H1 (cell line): ENCODE results near the gene DNAJB11. TPM values are rescaled to one million over a fixed set of nuclear protein-coding genes. Genes with fewer than 3 reads are reported as not detected.

Source experiments
- CTCF ChIA-PET: fragments of 300-600 bp; sonication (Branson Sonifier 250); formaldehyde crosslinking; loops from one replicate; lab custom pipeline; 2021; ENCODE audit not compliant: partially characterized antibody; lab: Charles Lee
- POLR2A ChIA-PET: fragments of 300-600 bp; sonication (Branson Sonifier 250); formaldehyde crosslinking; loops from one replicate; lab custom pipeline; 2021; ENCODE audit warnings: inconsistent platforms; ENCODE audit not compliant: partially characterized antibody; lab: Charles Lee
- DNase-seq, 2 experiments: peaks; one replicate each; pipeline versions ENCODE4 v3.0.0 to v3.0.0-alpha.2; 2010 to 2022; ENCODE audit warnings: low spot score in 2 of 2, low read depth in 1 of 2, mixed read lengths in 1 of 2
- FAIRE-seq: peaks from 2 replicates; lab custom pipeline; 2011; peaks lifted over from hg19 to GRCh38; lab: Jason Lieb, UNC
- H2AFZ ChIP-seq: 2 replicates; pipeline ENCODE4 v1.8.1; 2012; ENCODE audit warnings: low read length, inconsistent platforms
- H2AK5ac ChIP-seq: 2 replicates; pipeline ENCODE4 v1.6.1; 2013; ENCODE audit warnings: low read depth, low read length
- H2BK120ac ChIP-seq: replicated peaks from 2 replicates; pipeline ENCODE3; 2013; ENCODE audit warnings: low read depth, low read length, inconsistent platforms
- H2BK12ac ChIP-seq: 2 replicates; pipeline ENCODE4 v1.6.1; 2013; ENCODE audit warnings: low read depth, low read length
- H2BK15ac ChIP-seq: 2 replicates; pipeline ENCODE4 v1.6.1; 2013; ENCODE audit warnings: low read length
- H2BK20ac ChIP-seq: 2 replicates; pipeline ENCODE4 v1.6.1; 2013; ENCODE audit warnings: low read length
- H2BK5ac ChIP-seq: 2 replicates; pipeline ENCODE4 v1.6.1; 2013; ENCODE audit warnings: low read depth, low read length
- H3K14ac ChIP-seq: 2 replicates; pipeline ENCODE4 v1.6.1; 2013; ENCODE audit warnings: inconsistent platforms; ENCODE audit not compliant: insufficient read length
- H3K18ac ChIP-seq: 2 replicates; pipeline ENCODE4 v1.6.1; 2013; ENCODE audit warnings: low read length; ENCODE audit errors: extremely low read depth
- H3K23ac ChIP-seq: 2 replicates; pipeline ENCODE4 v1.6.1; 2013; ENCODE audit warnings: inconsistent platforms; ENCODE audit not compliant: insufficient read length
- H3K23me2 ChIP-seq: 2 replicates; pipeline ENCODE4 v1.6.1; 2013; ENCODE audit warnings: low read depth, low read length
- H3K27ac ChIP-seq: 2 replicates; pipeline ENCODE4 v1.6.1; 2011; ENCODE audit warnings: low read depth, low read length, inconsistent platforms
- H3K27me3 ChIP-seq, 4 experiments: replicated peaks in 1 of 4; 1 replicate in 1 of 4; 2 replicates in 3 of 4; pipeline versions ENCODE4 v1.6.1 to v1.8.1; 2011 to 2013; ENCODE audit warnings: low read length in 3 of 4, mild to moderate bottlenecking in 3 of 4, inconsistent platforms in 2 of 4, mixed read lengths in 2 of 4, moderate library complexity in 1 of 4; ENCODE audit not compliant: control insufficient read depth in 3 of 4, insufficient read depth in 3 of 4; ENCODE audit errors: extremely low read depth in 1 of 4
- H3K36me3 ChIP-seq, 4 experiments: 2 replicates each; pipeline versions ENCODE4 v1.6.1 to v1.8.1; 2011 to 2013; ENCODE audit warnings: mild to moderate bottlenecking in 4 of 4, low read length in 3 of 4, moderate library complexity in 2 of 4, control low read depth in 1 of 4, inconsistent platforms in 1 of 4; ENCODE audit not compliant: insufficient read depth in 4 of 4, control insufficient read depth in 2 of 4
- H3K4ac ChIP-seq: replicated peaks from 2 replicates; pipeline ENCODE3; 2013; ENCODE audit warnings: low read length, low read depth, mixed read lengths, inconsistent platforms; ENCODE audit not compliant: insufficient read length
- H3K4me1 ChIP-seq, 4 experiments: replicated peaks in 1 of 4; 1 replicate in 1 of 4; 2 replicates in 3 of 4; pipeline versions ENCODE4 v1.6.1 to v1.8.1; 2011 to 2013; ENCODE audit warnings: low read length in 3 of 4, inconsistent platforms in 2 of 4, mixed read lengths in 1 of 4; ENCODE audit not compliant: insufficient read depth in 4 of 4, control insufficient read depth in 3 of 4
- H3K4me2 ChIP-seq, 2 experiments: 2 replicates each; pipeline versions ENCODE4 v1.6.1 to v1.8.1; 2011 to 2013; ENCODE audit warnings: low read depth in 2 of 2, low read length in 2 of 2, control low read depth in 1 of 2, inconsistent platforms in 1 of 2, mild to moderate bottlenecking in 1 of 2; ENCODE audit not compliant: insufficient read depth in 1 of 2
- H3K4me3 ChIP-seq, 4 experiments: fragments of 200-600, 300-600 bp in 1 of 4; sonication (generic), shearing (Covaris generic), sonication (Bioruptor Twin) in 1 of 4; 2 replicates each; pipeline versions ENCODE4 v1.5.1 to v1.8.1; 2011 to 2016; ENCODE audit warnings: low read length in 4 of 4, low read depth in 3 of 4, control low read depth in 2 of 4, inconsistent platforms in 2 of 4, mild to moderate bottlenecking in 2 of 4, mixed read lengths in 1 of 4, moderate library complexity in 1 of 4; ENCODE audit not compliant: insufficient read depth in 2 of 4; ENCODE audit errors: extremely low read depth in 1 of 4
- H3K56ac ChIP-seq: replicated peaks from 2 replicates; pipeline ENCODE3; 2013; ENCODE audit warnings: low read depth, mild to moderate bottlenecking, mixed read lengths, low read length, inconsistent platforms; ENCODE audit not compliant: insufficient read length
- H3K79me1 ChIP-seq: 2 replicates; pipeline ENCODE4 v1.6.1; 2013; ENCODE audit warnings: low read depth, low read length, control low read depth
- H3K79me2 ChIP-seq, 2 experiments: 2 replicates each; pipeline versions ENCODE4 v1.6.1 to v1.8.1; 2012 to 2013; ENCODE audit warnings: low read length in 2 of 2, mild to moderate bottlenecking in 2 of 2, inconsistent platforms in 1 of 2; ENCODE audit not compliant: insufficient read depth in 2 of 2, control insufficient read depth in 1 of 2
- H3K9ac ChIP-seq, 4 experiments: replicated peaks in 1 of 4; 1 replicate in 1 of 4; 2 replicates in 3 of 4; pipeline versions ENCODE4 v1.6.1 to v1.8.1; 2011 to 2013; ENCODE audit warnings: low read depth in 3 of 4, low read length in 3 of 4, control low read depth in 2 of 4, mild to moderate bottlenecking in 2 of 4, moderate library complexity in 2 of 4, inconsistent platforms in 1 of 4; ENCODE audit errors: extremely low read depth in 1 of 4
- H3K9me3 ChIP-seq, 2 experiments: 2 replicates each; pipeline versions ENCODE4 v1.6.1 to v1.8.1; 2012 to 2013; ENCODE audit warnings: mild to moderate bottlenecking in 2 of 2, moderate library complexity in 2 of 2, control low read depth in 1 of 2, inconsistent platforms in 1 of 2, low read depth in 1 of 2, low read length in 1 of 2, mixed read lengths in 1 of 2; ENCODE audit not compliant: insufficient read depth in 2 of 2
- H4K20me1 ChIP-seq, 2 experiments: replicated peaks in 1 of 2; 2 replicates each; pipeline versions ENCODE3 to v1.8.1; 2011 to 2013; ENCODE audit warnings: inconsistent platforms in 2 of 2, low read length in 2 of 2, mild to moderate bottlenecking in 1 of 2; ENCODE audit not compliant: insufficient read depth in 2 of 2, control insufficient read depth in 1 of 2
- H4K5ac ChIP-seq: 2 replicates; pipeline ENCODE4 v1.6.1; 2013; ENCODE audit warnings: low read length, low read depth, mixed read lengths, inconsistent platforms; ENCODE audit not compliant: insufficient read length
- H4K8ac ChIP-seq: 2 replicates; pipeline ENCODE4 v1.8.0; 2013; ENCODE audit warnings: mild to moderate bottlenecking, moderate library complexity, low read length, inconsistent platforms; ENCODE audit not compliant: insufficient read depth; ENCODE audit errors: extremely low read depth
- H4K91ac ChIP-seq: replicated peaks from 2 replicates; pipeline ENCODE3; 2013; ENCODE audit warnings: low read length, mixed read lengths, inconsistent platforms; ENCODE audit not compliant: insufficient read length
- CEBPB ChIP-seq: IDR thresholded peaks from 2 replicates; pipeline ENCODE4 v1.6.1; 2012; ENCODE audit warnings: low read depth, low read length
- CREB1 ChIP-seq: IDR thresholded peaks from 2 replicates; pipeline ENCODE4 v1.6.1; 2012; ENCODE audit warnings: inconsistent platforms
- CTBP2 ChIP-seq: IDR thresholded peaks from 2 replicates; pipeline ENCODE4 v1.7.0; 2011; ENCODE audit warnings: borderline replicate concordance, mild to moderate bottlenecking, moderate library complexity, mixed read lengths, low read length; ENCODE audit not compliant: insufficient read depth, insufficient read length
- EGR1 ChIP-seq: IDR thresholded peaks from 2 replicates; pipeline ENCODE4 v1.6.1; 2011; ENCODE audit warnings: low read depth, low read length, borderline replicate concordance
- HDAC6 ChIP-seq: IDR thresholded peaks from one replicate; pipeline ENCODE4 v1.7.1; 2012; ENCODE audit warnings: low read depth, mild to moderate bottlenecking, inconsistent platforms, low read length, moderate library complexity
- SAP30 ChIP-seq: fragments of 300-600 bp; sonication (generic); IDR thresholded peaks from 2 replicates; pipeline ENCODE4 v1.7.1; 2012; ENCODE audit warnings: low read length, moderate library complexity, mild to moderate bottlenecking, inconsistent platforms; ENCODE audit not compliant: insufficient read depth, insufficient replicate concordance
- SP1 ChIP-seq: IDR thresholded peaks from 2 replicates; pipeline ENCODE4 v1.6.1; 2011; ENCODE audit warnings: low read depth, low read length
- SP4 ChIP-seq: IDR thresholded peaks from 2 replicates; pipeline ENCODE4 v1.6.1; 2012; ENCODE audit warnings: low read length, inconsistent platforms
- WGBS, 2 experiments: shearing (Covaris generic) in 1 of 2; methylation state at CpG; one replicate each; pipeline versions ENCODE4 v1.1.6 to v1.1.7; 2013 to 2015; ENCODE audit warnings: low lambda C conversion rate in 2 of 2, mixed read lengths in 2 of 2, inconsistent platforms in 1 of 2, low coverage in 1 of 2, missing lambda C conversion rate in 1 of 2; ENCODE audit not compliant: insufficient replicate concordance in 2 of 2, insufficient coverage in 1 of 2, insufficient read length in 1 of 2; ENCODE audit errors: extremely low coverage in 1 of 2, missing lambda C conversion rate in 1 of 2; 5-methylcytosine and 5-hydroxymethylcytosine counted together
- polyA plus RNA-seq, 7 experiments: library from polyadenylated mRNA; depleted of rRNA in 3 of 7; stranded (reverse) in 5 of 7; unstranded in 2 of 7; fragments of >200 nt in 5 of 7; fragments of 200-250 nt in 2 of 7; gene quantifications; 1 replicate in 5 of 7; 2 replicates in 1 of 7; 4 replicates in 1 of 7; pipeline versions ENCODE4 v1.2.1 to v1.2.3, GENCODE V29; 2011 to 2013; ENCODE audit warnings: missing spikeins in 2 of 7, mixed read lengths in 2 of 7
- total RNA-seq: library from RNA; stranded (reverse); fragmentation: NEBNext Ultra II Directional; extraction: Animal tissue kit (Norgen Biotek cat#: 25700); gene quantifications from 2 replicates; pipeline ENCODE4 v1.2.1, GENCODE V29; 2021
- TF ChIP-seq, protein P1 (sequence below): IDR thresholded peaks from 2 replicates; pipeline ENCODE4 v1.6.1; 2012; ENCODE audit warnings: low read length, inconsistent platforms

The DNAJB11 gene
- total and polyA plus RNA-seq, 2 of the 8 experiments (the other 6 are each of a cell fraction or from before 2014, with no cell fraction given) = 14.6 to 63.9 TPM

DNA sequence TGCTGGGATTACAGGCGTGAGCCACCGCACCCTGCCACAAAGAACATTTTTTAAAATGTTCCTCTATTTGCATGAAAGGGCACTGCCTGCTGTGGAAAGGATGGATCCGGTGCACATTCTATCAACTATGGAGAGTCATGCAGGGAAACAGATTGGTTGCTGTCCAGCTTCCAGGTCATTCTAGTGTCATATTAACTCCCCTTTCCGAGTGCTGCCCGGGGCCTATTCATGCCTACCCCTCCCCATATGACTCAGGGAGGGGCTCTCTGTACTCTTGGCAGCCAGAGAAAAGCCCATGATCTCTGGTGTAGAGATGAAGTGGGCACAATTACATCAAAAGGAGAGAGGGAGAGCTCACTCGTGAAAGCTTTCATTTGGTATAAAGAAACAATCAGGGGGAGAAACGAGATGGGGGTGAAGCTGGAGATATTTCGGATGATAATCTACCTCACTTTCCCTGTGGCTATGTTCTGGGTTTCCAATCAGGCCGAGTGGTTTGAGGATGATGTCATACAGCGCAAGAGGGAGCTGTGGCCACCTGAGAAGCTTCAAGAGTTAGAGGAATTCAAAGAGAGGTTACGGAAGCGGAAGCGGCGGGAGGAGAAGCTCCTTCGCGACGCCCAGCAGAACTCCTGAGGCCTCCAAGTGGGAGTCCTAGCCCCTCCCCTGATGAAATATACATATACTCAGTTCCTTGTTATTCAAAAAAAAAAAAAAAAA lies 26.2 kb downstream of the DNAJB11 start:
- no peak overlapping the region for H2AFZ ChIP-seq
- no peak overlapping the region for H2BK5ac ChIP-seq
- H3K9ac ChIP-seq = no peak overlapping the region
- no peak overlapping the region for H3K4ac ChIP-seq
- H3K23ac ChIP-seq = no peak overlapping the region
- no peak overlapping the region for H2AK5ac ChIP-seq
- no peak overlapping the region for H3K27ac ChIP-seq
- no peaks in the 10 kb centered on the region; a peak in 1 of 7 replicates for H3K27me3 ChIP-seq
- H3K4me3 ChIP-seq = no peak overlapping the region
- no peak overlapping the region for H3K56ac ChIP-seq
- H3K4me1 ChIP-seq = no peaks in the 10 kb centered on the region
- H3K18ac ChIP-seq = no peak overlapping the region
- FAIRE-seq (peak; percentile 55), DNase-seq (no peak)
- no peak overlapping the region for H3K14ac ChIP-seq
- H3K79me1 ChIP-seq = no peaks in the 10 kb centered on the region; the same call in 1 of the 2 replicates
- H4K8ac ChIP-seq = no peak overlapping the region
- no peaks in the 10 kb centered on the region for H3K23me2 ChIP-seq
- CTCF ChIA-PET = interaction anchor here (0.6 to 23.7 kb wide), 11 partner anchors 9 to 551 kb away, joined by 3 to 333 read pairs (median 3); partner anchors contain the start of gene AHSG
- no peaks in the 10 kb centered on the region for H3K36me3 ChIP-seq
- H4K5ac ChIP-seq = no peak overlapping the region
- no peak overlapping the region for H2BK12ac ChIP-seq
- no peak overlapping the region for H2BK120ac ChIP-seq
- 64% methylated on average over 17 of the region's 17 CpGs; no CpG with 5 or more reads in 1 of the 2 experiments for WGBS, 2 experiments
- H4K91ac ChIP-seq = no peak overlapping the region
- H2BK20ac ChIP-seq = no peak overlapping the region
- H4K20me1 ChIP-seq = no peaks in the 10 kb centered on the region
- H3K79me2 ChIP-seq = no peaks in the 10 kb centered on the region
- no peak overlapping the region for H2BK15ac ChIP-seq
- POLR2A ChIA-PET = interaction anchor here (1.0 to 10.2 kb wide), 4 partner anchors 18 to 191 kb away, joined by 3 to 85 read pairs (median 3); partner anchors contain the start of gene EIF4A2
- no peaks in the 10 kb centered on the region for H3K9me3 ChIP-seq
- no peak overlapping the region for H3K4me2 ChIP-seq
- TF ChIP-seq SP4 (no peak), EGR1 (no peak), SAP30 (no peak), CTBP2 (no peak), CREB1 (0 out of 2 replicates have a peak, but pooled peaks have one; percentile 16), CEBPB (0 out of 2 replicates have a peak, but pooled peaks have one; percentile 27), HDAC6 (no peak), SP1 (no peak)
- TF ChIP-seq, protein P1, sequence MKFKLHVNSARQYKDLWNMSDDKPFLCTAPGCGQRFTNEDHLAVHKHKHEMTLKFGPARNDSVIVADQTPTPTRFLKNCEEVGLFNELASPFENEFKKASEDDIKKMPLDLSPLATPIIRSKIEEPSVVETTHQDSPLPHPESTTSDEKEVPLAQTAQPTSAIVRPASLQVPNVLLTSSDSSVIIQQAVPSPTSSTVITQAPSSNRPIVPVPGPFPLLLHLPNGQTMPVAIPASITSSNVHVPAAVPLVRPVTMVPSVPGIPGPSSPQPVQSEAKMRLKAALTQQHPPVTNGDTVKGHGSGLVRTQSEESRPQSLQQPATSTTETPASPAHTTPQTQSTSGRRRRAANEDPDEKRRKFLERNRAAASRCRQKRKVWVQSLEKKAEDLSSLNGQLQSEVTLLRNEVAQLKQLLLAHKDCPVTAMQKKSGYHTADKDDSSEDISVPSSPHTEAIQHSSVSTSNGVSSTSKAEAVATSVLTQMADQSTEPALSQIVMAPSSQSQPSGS = peak; percentile 65; the same call in 1 of the 2 replicates
